ENCODE results near the gene UMODL1. TPM values are rescaled to one million over a fixed set of nuclear protein-coding genes. Genes with fewer than 3 reads are reported as not detected.

Gene UMODL1
- total and polyA plus RNA-seq, 8 donors, result 0.02 to 0.06 TPM; not detected in 6

DNA sequence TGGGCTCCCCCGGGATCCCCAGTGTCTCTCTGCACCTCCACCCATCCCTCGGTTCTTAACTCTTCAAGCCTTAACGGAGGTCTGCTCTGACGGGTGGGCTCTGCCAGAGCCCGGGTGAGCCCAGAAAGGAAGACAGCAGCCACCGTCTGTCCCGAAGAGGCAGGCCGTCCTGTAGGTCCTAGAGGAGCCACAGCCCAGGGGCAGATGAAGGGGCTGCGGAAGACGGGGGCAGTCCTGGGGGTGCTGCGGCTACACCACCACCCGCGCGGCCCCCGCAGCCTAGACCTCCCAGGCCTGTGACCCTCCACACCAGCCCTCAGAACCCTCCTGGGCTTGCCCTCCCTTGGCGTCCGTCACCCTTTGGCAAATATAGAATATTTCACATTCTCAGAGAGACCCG is 71.0 kb downstream of the UMODL1 start:
- peak in 1 of 6 donors; percentile 38 for DNase-seq

DNA sequence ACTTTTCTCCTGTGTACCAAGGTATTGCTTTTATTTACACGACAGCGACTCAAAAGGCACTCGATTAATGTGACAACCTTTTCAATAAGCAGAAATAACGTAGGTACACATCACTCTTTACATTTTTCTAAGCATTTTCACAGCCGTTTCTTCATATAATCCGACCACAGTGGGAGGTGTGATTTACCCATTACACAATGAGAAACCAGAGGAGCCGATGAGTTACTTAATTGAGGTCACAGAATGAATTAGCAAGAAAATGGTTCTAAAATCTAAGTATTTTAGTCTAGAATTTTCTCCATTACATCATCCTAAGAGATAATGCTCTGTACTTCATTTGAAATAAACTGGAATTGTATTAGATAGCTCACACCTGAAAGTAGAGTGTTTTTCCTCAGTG is 71.5 kb downstream of the UMODL1 start:
- WGBS, 2 donors, result 54 to 74% methylated on average over 7 of the region's 7 CpGs
- Histone ChIP-seq H3K9me3 (no peaks in the 10 kb centered on the region), H3K27me3 (no peaks in the 10 kb centered on the region), H3K4me1 (no peaks in the 10 kb centered on the region), H3K27ac (no peak overlapping the region), H3K4me3 (no peak overlapping the region), H3K36me3 (no peaks in the 10 kb centered on the region)
- ATAC-seq, result no peak
- no peak for DNase-seq
- TF ChIP-seq, protein P1, sequence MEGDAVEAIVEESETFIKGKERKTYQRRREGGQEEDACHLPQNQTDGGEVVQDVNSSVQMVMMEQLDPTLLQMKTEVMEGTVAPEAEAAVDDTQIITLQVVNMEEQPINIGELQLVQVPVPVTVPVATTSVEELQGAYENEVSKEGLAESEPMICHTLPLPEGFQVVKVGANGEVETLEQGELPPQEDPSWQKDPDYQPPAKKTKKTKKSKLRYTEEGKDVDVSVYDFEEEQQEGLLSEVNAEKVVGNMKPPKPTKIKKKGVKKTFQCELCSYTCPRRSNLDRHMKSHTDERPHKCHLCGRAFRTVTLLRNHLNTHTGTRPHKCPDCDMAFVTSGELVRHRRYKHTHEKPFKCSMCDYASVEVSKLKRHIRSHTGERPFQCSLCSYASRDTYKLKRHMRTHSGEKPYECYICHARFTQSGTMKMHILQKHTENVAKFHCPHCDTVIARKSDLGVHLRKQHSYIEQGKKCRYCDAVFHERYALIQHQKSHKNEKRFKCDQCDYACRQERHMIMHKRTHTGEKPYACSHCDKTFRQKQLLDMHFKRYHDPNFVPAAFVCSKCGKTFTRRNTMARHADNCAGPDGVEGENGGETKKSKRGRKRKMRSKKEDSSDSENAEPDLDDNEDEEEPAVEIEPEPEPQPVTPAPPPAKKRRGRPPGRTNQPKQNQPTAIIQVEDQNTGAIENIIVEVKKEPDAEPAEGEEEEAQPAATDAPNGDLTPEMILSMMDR (IDR thresholded peaks at IDR 0.05), result no peak
- FAIRE-seq, result no peak
- intact Hi-C loops (cut with DNase I), result loop anchor here in 1 of 3 donors (5.0 kb wide), 1 partner anchor 305 kb away; no protein-coding TSS in a partner anchor

More for the DNA sequence above, 71.0 kb downstream of the UMODL1 start:
- Histone ChIP-seq H3K27ac (no peak overlapping the region), H3K4me1 (no peaks in the 10 kb centered on the region), H3K36me3 (no peaks in the 10 kb centered on the region), H3K9me3 (no peaks in the 10 kb centered on the region), H3K4me3 (no peak overlapping the region), H3K27me3 (no peaks in the 10 kb centered on the region)
- ATAC-seq, result no peak
- no peak for FAIRE-seq
- 69 to 76% methylated on average over 18 of the region's 18 CpGs for WGBS, 2 donors
- TF ChIP-seq, protein P1 (IDR thresholded peaks at IDR 0.05), result no peak
- intact Hi-C loops (cut with DNase I), result loop anchor here in 1 of 3 donors (5.0 kb wide), 1 partner anchor 305 kb away; no protein-coding TSS in a partner anchor

DNA sequence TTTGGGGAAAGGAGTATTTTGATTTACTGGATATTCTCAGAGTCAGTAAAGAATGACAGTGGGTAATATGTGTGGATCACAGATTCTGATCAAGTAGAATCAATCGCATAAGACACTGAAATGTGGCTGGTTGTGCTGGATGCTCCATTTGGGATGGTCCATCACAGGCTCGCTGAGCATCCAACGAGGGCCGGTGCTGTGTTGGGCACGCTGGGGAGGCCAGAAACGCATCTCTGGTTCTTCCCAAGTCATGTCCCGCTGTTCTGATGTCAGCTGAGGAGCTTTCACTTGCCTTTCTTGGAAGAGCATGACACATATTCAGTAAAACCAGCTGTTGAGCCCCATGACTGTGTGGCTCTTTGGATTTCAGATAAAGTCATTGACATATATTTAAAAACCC is 72.0 kb downstream of the UMODL1 start:
- Histone ChIP-seq H3K4me1 (no peaks in the 10 kb centered on the region), H3K9me3 (no peaks in the 10 kb centered on the region), H3K36me3 (no peaks in the 10 kb centered on the region), H3K27me3 (no peaks in the 10 kb centered on the region), H3K27ac (no peak overlapping the region), H3K4me3 (no peak overlapping the region)
- DNase-seq (no peak), ATAC-seq (no peak), FAIRE-seq (no peak)
- TF ChIP-seq, protein P1 (IDR thresholded peaks at IDR 0.05), result no peak
- WGBS, 2 donors, result 70 to 82% methylated on average over 7 of the region's 7 CpGs
- intact Hi-C loops (cut with DNase I), result loop anchor here in 1 of 3 donors (5.0 kb wide), 1 partner anchor 304 kb away; no protein-coding TSS in a partner anchor

DNA sequence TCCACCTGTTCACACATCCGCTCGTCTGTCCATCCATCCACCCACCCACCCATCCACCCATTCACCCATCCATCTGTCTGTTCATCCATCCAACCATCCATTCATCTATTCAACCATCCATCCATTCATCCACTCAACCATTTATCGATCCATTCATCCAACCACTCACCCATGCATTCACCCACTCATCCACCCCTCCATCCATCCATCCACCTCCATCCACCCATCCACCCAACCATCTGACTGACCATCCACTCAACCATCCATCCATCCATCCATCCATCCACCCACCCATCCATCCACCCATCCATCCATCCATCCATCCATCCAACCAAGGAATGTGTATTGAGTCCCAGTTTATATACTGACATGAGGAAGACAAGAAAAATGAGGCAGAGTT is 73.1 kb downstream of the UMODL1 start:
- H3K9me3 ChIP-seq, result no peaks in the 10 kb centered on the region
- no peak overlapping the region for H3K4me3 ChIP-seq
- no peak overlapping the region for H3K27ac ChIP-seq
- ATAC-seq (no peak), FAIRE-seq (no peak), DNase-seq (no peak)
- WGBS, 2 donors, result 73 to 92% methylated on average over 3 of the region's 3 CpGs
- intact Hi-C loops (cut with DNase I), result loop anchor here in 1 of 3 donors (5.0 kb wide), 1 partner anchor 303 kb away; no protein-coding TSS in a partner anchor
- TF ChIP-seq, protein P1 (IDR thresholded peaks at IDR 0.05), result no peak
- H3K4me1 ChIP-seq, result no peaks in the 10 kb centered on the region
- no peaks in the 10 kb centered on the region for H3K36me3 ChIP-seq
- H3K27me3 ChIP-seq, result no peaks in the 10 kb centered on the region

All from pancreas (tissue), 10 donors.